GM23248 (cell line): Measurements from ENCODE around the gene ATF6.

Source experiments
- EZH2 ChIP-seq: fragments of 200-600 bp; sonication (generic); IDR thresholded peaks from 2 replicates; pipeline ENCODE4 v1.6.1; 2018; ENCODE audit warnings: antibody characterized with exemption, mild to moderate bottlenecking; ENCODE audit not compliant: insufficient read depth, poor library complexity, severe bottlenecking
- EZH2phosphoT487 ChIP-seq: fragments of 200-600 bp; sonication (generic); IDR thresholded peaks from 2 replicates; pipeline ENCODE4 v1.6.1; 2018; ENCODE audit warnings: antibody characterized with exemption, moderate library complexity, mild to moderate bottlenecking, low read depth; ENCODE audit not compliant: insufficient read depth

DNA sequence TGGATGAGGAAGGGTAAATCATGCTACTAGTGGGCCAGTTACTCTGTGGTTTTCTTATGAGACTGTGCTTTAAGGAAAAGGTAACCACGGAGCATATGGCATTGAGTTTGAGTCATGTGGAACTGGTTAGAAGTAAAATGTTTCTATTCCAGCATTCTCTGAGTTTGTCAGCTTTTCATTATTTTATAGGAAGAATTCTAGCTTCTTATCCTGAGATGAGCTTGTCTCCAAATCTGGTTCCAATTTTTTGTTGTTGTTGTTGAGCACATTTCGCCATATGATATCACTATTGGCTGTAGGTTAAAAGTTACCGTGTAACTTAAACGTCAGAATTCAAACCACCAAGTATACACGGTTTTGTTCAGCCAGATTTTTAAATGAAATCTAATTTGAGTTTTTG, 69.9 kb downstream of the ATF6 start:
- TF ChIP-seq EZH2 (no peak), EZH2phosphoT487 (no peak)
